GM18520 (cell line): ENCODE measurements around the gene PPARA.

Experiments
- ATAC-seq: cut with Tn5 transposase; IDR thresholded peaks from one replicate; pipeline ENCODE4 v1.9.1; 2021; ENCODE audit not compliant: unreplicated experiment

The PPARA gene

GRCh38 chr22:46269564-46269963 lies 119.2 kb downstream of the PPARA start:
- no peak for ATAC-seq

GRCh38 chr22:46272196-46272595 lies 121.9 kb downstream of the PPARA start:
- ATAC-seq: no peak

- ATAC-seq: no peak
Measured at GRCh38 chr22:46272762-46273431, 122.6 kb downstream of the PPARA start.

DNA sequence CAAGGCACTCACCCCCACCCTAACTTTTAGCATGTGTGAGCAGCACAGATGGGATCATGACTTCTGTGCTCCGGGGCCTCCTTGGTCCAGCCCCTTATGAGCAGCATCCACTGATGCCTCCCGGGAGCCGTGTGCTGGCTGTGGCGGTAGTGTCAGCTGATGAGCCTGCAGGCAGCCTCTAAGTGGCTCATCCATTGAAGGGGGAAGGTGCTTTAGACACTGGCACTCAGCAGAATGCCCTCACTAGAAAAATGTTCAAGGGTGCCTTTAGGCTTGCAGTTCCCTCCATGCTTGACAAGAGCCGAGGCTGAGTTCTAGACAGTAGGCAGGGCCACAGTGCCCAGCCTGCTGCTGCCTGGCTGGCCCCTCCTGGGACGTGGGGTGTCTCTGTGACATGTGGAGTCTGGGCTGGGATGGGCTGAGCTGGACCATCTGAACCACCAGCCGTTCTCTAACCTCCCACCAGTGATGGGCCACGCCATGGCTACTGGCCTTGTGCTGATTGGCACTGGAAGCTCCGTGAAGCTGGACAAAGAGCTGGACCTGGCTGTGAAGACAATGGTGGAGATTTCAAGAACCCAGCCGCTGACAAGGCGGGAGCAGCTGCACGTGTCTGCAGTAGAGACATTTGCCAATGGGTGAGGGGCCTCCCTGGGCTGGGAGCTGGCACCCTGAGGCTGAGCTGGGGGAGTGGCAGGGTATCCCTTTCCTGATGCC lies 123.3 kb downstream of the PPARA start:
- ATAC-seq: no peak

GRCh38 chr22:46274381-46274780 lies 124.1 kb downstream of the PPARA start:
- no peak for ATAC-seq

DNA sequence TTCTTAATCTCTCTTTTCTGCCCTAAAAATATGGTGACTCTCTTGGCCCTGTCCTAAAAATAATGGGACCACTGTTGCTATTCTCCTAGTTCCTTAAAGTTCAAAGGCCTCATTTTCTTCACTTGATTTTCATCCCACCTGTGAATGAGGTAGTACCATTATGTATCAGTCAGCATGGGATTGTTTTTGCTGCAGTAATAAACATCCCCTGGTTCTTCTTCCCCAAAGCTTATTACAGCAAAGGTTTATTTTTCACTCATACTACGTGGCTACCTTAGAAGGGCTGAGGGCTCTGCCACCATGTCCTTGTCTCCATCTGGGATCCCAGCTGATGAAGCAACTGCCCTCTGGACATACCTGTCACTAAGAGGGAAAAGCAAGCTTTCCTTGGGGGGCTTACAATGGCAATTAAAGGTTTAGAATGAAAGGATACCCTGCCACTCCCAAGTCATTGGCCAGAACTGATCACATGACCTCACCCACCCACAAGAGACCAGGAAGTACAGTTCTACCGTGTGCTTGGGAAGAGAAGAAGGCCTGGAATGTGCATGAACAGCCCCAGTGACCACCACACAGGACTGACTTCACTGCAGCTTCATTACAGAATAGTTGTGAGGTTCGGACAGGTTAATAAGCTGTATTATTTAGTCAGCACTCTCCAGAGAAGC lies 125.3 kb downstream of the PPARA start:
- no peak for ATAC-seq

DNA sequence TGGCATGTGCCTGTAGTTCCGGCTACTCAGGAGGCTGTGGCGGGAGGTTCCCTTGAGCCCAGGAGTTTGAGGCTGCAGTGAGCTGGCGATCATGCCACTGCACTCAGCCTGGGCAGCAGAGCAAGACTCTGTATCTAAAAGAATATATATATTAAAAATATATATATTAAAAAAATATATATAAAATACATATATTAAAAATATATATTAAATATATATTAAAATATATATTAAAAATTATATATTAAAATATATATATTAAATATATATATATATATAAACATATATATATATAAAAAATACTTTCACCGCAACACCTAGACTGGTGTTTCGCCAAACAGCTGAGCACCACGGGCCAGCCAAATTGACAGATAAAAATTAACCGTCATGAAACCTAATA lies 126.2 kb downstream of the PPARA start:
- no peak for ATAC-seq

GRCh38 chr22:46278656-46279645 lies 128.6 kb downstream of the PPARA start:
- ATAC-seq: no peak

DNA sequence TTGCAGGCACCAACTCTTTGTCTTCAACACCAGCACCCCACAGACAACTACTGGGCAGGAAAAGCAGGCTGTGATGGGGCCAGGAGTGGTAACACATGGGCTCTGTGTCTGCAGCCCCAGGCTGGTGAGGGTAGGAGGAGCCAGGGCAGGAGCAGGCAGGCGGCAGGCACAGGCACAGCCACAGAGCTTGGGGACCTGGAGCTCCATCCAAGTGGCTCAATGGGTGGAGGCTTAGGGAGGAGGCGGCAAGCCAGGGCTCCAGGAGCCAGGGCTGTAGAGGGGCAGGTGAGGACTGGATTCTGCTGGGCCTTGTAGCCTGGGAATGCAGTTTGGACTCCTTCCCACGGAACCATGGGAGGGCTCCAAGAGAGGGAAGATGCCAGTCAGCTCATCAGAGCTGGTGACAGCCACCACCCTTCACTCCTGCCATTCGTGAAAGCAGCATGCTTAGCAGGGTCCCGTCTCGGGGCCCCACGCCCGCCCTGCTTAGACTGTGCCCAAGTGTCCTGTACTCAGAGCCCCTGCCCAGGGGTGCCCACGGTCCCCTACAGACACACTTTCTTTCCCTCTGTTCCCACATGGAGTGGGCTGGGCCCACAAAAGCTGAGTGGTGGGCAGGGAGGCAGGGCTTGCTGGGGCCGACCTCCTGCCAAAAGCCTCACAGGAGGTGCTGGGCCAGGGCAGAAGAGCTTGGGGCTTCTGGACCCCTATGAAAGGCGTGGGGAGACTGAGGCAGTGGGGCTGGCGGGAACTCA lies 129.9 kb downstream of the PPARA start:
- no peak for ATAC-seq

DNA sequence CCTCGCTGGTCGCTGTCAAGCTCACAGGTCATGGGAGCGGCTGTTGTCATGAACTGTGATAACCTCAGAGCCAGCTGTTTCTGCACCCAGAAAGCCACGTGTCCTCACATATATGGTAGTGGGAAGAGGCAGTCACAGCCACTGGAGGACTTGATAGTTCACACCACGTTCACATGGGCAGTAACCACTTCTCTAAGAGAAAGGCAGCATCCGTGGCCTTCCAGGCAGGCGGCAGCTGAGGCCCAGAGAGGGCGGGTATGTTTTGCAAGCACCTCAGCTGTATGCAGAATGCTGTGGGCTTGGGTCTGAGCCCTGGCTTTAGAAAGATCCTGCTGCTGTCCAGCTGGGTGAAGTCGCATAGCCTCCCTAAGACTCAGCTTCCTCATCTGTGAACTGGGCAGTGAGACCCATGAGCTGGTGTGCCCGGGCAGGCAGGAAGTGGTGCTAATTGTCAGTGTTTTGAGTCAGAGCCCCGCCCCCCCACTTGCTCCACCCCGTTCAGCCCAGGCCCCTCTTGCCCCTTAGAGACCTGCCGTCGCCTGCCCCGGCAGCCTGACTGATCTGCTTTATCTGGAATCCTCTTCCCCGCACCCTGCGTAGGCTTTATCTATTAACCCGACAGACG lies 130.8 kb downstream of the PPARA start:
- peak; percentile 81 for ATAC-seq

DNA sequence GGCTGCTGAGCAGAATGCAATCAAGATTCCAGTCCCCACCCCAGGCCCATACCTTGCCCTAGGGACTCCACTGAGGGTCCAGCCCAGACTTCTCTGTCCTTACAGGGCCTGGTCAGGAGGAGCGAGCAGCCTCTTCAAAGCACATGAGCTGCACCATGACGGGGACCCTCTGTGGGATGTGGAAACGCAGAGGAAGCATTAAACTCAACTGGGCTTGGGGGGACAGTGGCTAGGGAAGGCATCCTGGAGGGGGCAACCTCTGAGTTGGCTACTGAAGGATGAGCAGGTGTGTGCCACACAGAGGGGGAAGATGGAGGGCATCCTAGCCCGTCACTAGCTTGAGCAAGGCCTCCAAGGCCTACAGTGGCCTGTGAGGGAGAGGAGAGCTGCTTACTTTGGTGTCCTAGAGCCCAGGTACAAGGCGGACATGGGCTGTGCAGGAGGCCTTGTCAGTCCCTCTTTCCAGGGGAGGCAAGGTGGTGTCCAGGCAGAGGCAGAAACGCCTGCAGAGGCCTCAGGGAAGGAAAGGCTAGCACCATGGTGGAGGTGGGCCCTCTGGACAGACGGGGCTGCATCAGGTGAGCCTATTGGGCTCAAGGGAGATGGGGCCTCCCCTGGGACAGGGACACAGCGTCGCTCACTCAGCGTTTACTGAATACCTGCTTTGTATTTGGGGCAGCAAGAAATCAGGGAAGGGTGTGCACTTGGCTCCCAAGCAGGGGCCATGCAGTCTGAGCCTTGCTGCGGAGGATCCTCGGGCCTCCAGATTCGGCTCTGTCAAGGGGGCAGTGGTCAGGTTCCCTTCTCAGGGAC lies 131.7 kb downstream of the PPARA start:
- ATAC-seq: no peak

DNA sequence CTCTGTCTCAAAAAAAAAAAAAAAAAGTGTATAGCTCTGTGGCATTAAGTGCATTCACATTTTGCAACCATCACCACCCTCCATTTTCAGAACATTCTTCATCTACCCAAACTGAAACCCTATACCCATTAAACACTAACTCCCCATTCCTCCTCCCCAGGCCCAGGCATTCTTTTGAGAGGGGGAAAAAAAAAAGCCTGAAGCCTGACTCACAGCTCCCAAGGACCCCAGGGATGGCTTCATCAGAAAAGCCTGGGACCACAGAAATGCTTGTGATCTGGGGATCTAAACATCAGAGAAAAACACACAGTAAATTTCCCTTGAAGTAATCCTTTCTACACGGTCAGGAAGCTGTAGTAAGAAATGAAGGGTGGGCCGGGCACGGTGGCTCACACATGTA lies 135.7 kb downstream of the PPARA start:
- no peak for ATAC-seq

DNA sequence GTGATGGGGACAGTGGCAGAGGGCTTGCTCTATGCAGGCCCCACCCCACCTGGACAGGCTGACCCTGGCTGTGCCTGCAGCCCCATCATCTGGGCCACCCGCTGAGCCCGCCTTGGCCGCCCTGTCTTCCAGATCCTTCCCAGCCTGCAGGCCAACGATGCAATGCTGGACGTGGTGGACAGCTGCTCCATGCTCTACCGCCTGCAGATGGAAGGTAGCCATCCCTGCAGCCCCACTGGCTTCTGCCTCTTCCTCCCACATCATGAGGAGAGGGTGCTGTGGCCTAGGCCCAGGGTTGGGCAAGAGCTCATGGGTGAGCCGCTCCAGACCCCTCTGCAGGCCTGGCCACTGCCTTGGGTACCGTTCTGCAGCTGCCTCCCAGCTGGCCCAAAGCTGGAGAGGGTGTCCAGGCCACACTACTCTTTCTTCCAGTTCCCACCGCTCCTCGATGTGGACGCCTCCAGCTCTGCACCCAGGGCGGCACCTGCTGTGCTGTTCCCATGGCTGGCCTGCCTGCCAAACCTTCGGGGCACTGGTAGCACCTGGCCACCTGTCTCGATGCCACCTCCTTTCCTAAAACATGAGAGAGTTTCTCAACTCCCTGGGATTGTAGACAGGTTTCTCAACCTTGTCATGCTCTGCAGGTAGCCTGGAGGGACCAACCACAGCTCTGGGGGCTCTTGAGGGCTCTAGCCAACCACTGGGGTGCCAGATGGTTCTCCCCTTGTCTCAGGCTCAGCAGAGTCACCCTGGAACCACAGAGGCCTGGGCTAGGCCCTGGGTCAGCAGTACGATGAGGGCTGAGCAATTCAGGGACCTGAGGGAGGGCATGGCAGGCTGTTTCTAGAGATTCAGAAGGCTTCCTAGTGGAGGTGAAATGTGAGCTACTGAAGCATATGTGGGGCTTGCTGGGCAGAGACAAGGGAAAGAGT lies 136.9 kb downstream of the PPARA start:
- no peak for ATAC-seq

DNA sequence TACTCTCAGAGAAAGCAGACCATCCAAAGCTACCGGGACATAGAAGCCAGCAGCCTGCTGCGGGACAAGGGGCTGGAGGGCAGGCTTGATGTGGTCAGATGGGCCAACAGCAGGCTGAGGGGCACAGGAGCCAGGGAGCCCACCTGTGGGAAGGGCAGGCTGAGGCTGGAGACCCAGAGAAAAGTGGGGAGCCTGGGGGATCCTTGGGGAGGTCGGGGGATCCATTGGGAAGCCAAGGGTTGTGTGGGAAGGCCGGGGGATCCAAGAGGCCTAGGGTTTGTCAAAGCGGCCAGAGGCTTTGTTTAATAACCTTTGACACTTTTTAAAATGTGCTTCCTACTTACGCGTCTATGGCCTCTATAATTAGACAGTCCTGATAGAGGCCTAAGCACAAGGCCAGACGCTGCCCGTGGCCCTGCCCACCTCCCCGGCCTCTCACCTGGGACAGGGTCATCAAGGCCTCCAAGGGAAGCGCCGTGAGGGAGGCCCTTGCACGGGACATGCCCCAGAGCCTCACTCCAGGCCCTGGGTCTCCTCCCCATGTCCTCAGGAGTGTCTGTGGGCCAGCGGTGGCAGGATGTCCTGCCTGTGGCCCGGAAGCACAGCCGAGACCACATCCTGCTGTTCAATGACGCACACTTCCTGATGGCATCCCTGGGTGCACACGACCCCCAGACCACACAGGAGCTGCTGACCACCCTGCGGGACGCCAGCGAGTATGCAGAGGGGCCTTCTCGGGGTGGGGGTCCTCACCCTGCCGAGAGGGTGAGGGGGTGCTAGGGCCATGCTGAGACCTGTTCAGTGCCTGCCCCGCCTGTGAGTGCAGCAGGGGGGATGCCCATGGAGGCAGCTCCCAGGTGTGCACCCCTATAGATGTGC lies 137.8 kb downstream of the PPARA start:
- ATAC-seq: peak; percentile 51

DNA sequence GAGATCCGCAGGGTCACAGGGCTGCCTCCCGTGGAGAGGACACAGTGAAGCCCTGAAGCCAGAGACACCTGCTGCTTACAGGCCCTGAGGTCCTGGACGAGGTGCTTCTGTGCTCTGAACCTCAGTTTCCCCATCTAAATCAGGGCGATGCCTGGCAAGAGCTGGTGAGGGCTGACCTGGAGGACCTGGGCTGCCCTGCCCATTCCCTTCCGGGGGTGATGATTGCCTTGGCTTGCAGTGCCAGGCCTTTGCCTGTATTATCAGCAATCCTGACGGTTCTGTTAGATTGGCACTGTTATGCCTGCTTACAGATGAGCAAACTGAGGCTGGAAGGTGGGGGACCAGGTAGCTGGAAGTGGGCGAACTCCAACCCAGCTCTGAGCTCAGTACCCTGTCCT lies 138.5 kb downstream of the PPARA start:
- no peak for ATAC-seq

- ATAC-seq: no peak
Measured at GRCh38 chr22:46289244-46289891, 139.0 kb downstream of the PPARA start.
